ENCODE results near the gene REM1.

REM1 gene

GRCh38 chr20:31484001-31484400, 8.9 kb downstream of the REM1 start:
- no peaks in the 10 kb centered on the region for H3K9me3 ChIP-seq (ENCODE audit: control insufficient read depth, insufficient read depth, low read length)

DNA sequence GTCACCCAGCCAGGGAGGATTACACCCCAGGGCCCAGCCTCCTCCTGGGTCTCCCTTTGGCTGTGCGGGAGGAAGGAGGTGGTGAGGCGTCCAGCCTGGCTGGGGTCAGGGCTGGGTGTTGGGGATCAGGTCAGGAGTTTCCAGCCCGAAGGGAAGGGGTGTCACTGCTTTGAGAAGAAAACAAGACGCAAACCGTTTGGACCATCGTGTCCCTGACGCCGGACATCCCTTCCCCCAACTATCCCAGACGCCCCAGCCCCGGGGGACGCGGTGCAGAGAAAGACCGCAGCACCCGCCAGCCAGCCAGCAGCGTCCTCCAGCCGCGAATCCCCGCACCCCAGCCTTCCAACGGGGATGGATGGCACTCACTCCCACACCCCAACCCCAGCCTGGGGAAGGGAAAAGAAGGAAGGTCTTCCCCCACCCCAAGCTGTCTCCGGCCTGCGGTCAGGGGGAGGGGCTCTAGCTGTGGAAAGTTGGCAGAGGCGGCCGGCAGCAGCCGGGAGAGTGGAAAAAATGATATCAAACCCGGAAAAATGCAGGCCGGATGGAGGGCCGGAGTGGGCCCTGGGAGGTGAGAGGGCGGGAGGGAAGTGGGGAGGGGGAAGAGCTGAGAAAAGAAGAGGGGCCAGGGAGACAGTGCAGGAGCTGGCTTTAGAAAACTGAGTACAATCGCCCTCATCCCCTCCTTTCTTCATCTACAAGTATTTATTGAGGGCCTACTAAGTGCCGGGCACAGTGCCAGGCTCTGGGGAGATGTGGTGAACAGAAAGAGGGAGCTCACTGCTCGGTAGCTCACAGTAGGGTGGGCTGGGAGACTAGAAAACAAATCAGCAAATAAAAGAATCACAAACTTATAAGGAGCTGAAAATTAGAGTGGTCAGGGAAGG, 10.6 kb downstream of the REM1 start:
- peaks cover 4% of the 10 kb centered on the region; the same call in 1 of the 2 replicates for H3K27me3 ChIP-seq (ENCODE audit: control insufficient read depth, low read length)

More at GRCh38 chr20:31484001-31484400, 8.9 kb downstream of the REM1 start:
- Histone ChIP-seq H3K27ac (ENCODE audit: low read depth, low read length) (no peak overlapping the region), H3K4me1 (ENCODE audit: control insufficient read depth, low read length) (no peaks in the 10 kb centered on the region), H3K9me2 (replicated peaks; ENCODE audit: control insufficient read depth, low read length) (no peaks in the 10 kb centered on the region), H4K20me1 (ENCODE audit: control insufficient read depth, insufficient read depth, low read depth, low read length) (no peaks in the 10 kb centered on the region), H3F3A (ENCODE audit: control insufficient read depth, insufficient read depth) (no peaks in the 10 kb centered on the region), H3K36me3 (ENCODE audit: control insufficient read depth, low read length) (no peaks in the 10 kb centered on the region), H3K79me2 (ENCODE audit: control insufficient read depth, low read length) (no peaks in the 10 kb centered on the region), H3K4me2 (ENCODE audit: low read length) (no peak overlapping the region), H3K27me3 (ENCODE audit: control insufficient read depth, low read length) (peaks cover 4% of the 10 kb centered on the region; the same call in 1 of the 2 replicates), H3K4me3 (ENCODE audit: low read length) (no peak overlapping the region)
- TF ChIP-seq CTCF (IDR thresholded peaks at IDR 0.05; ENCODE audit: low read depth, low read length, poor library complexity, severe bottlenecking) (no peak), EZH2phosphoT487 (IDR thresholded peaks at IDR 0.05; ENCODE audit: borderline replicate concordance, low read length) (no peak)

DNA sequence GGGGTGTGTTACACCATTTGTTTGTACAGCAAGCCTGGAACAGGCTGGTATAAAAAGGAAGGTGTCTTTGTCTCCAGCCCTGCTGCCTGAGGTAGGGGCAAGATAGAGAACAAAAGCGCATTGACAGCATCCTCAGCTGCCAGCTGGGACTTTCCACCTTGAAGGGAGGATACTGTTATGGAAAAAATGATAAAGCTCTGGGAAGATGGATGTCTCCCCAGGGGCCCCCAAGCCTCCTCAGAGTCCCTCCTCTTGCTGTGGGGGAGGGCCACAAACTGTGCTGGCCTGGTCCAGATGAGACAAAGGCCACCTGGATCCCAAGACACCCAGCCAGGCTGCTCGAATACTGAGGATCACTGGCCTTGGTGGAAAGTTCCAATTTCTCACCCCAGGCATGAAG, 13.0 kb downstream of the REM1 start:
- Histone ChIP-seq H3K27ac (ENCODE audit: low read depth, low read length) (no peak overlapping the region), H3K36me3 (ENCODE audit: control insufficient read depth, low read length) (no peaks in the 10 kb centered on the region), H3K4me3 (ENCODE audit: low read length) (no peak overlapping the region), H3F3A (ENCODE audit: control insufficient read depth, insufficient read depth) (no peaks in the 10 kb centered on the region), H3K4me1 (ENCODE audit: control insufficient read depth, low read length) (no peaks in the 10 kb centered on the region), H4K20me1 (ENCODE audit: control insufficient read depth, insufficient read depth, low read depth, low read length) (no peaks in the 10 kb centered on the region), H3K9me3 (ENCODE audit: control insufficient read depth, insufficient read depth, low read length) (no peaks in the 10 kb centered on the region), H3K4me2 (ENCODE audit: low read length) (no peak overlapping the region), H3K79me2 (ENCODE audit: control insufficient read depth, low read length) (no peaks in the 10 kb centered on the region), H3K27me3 (ENCODE audit: control insufficient read depth, low read length) (no peaks in the 10 kb centered on the region), H3K9me2 (replicated peaks; ENCODE audit: control insufficient read depth, low read length) (no peaks in the 10 kb centered on the region)
- TF ChIP-seq CTCF (IDR thresholded peaks at IDR 0.05; ENCODE audit: low read depth, low read length, poor library complexity, severe bottlenecking) = no peak
- no peak for TF ChIP-seq EZH2phosphoT487 (IDR thresholded peaks at IDR 0.05; ENCODE audit: borderline replicate concordance, low read length)

More for the DNA sequence above, 10.6 kb downstream of the REM1 start:
- H3K36me3 ChIP-seq (ENCODE audit: control insufficient read depth, low read length) = no peaks in the 10 kb centered on the region
- H3K4me1 ChIP-seq (ENCODE audit: control insufficient read depth, low read length) = no peaks in the 10 kb centered on the region
- no peaks in the 10 kb centered on the region for H3K79me2 ChIP-seq (ENCODE audit: control insufficient read depth, low read length)
- no peaks in the 10 kb centered on the region for H3K9me3 ChIP-seq (ENCODE audit: control insufficient read depth, insufficient read depth, low read length)
- no peaks in the 10 kb centered on the region for H4K20me1 ChIP-seq (ENCODE audit: control insufficient read depth, insufficient read depth, low read depth, low read length)
- H3K4me3 ChIP-seq (ENCODE audit: low read length) = no peak overlapping the region
- H3K27ac ChIP-seq (ENCODE audit: low read depth, low read length) = no peak overlapping the region
- no peak for TF ChIP-seq CTCF (IDR thresholded peaks at IDR 0.05; ENCODE audit: low read depth, low read length, poor library complexity, severe bottlenecking)
- no peak for TF ChIP-seq EZH2phosphoT487 (IDR thresholded peaks at IDR 0.05; ENCODE audit: borderline replicate concordance, low read length)
- H3F3A ChIP-seq (ENCODE audit: control insufficient read depth, insufficient read depth) = no peaks in the 10 kb centered on the region
- H3K9me2 ChIP-seq (replicated peaks; ENCODE audit: control insufficient read depth, low read length) = no peaks in the 10 kb centered on the region
- no peak overlapping the region for H3K4me2 ChIP-seq (ENCODE audit: low read length)

Data from DOHH2 (cell line).